Mesothelial cell of epicardium (in vitro differentiated cells): ENCODE results near the gene ZDHHC14. TPM values are rescaled to one million over a fixed set of nuclear protein-coding genes. Genes with fewer than 3 reads are reported as not detected.

Source experiments
- DNase-seq, 2 experiments: peaks; one replicate each; pipeline ENCODE4 v3.0.0; 2021; ENCODE audit warnings: low spot score in 2 of 2; ENCODE audit not compliant: unreplicated experiment in 2 of 2
- H3K27ac Mint-ChIP-seq: 2 replicates; pipeline ENCODE4 v1.8.0; 2021; ENCODE audit warnings: mixed read lengths
- H3K27me3 Mint-ChIP-seq: 2 replicates; pipeline ENCODE4 v1.8.0; 2021; ENCODE audit warnings: low read depth, mixed read lengths
- H3K36me3 Mint-ChIP-seq: 2 replicates; pipeline ENCODE4 v1.8.0; 2021; ENCODE audit warnings: mixed read lengths
- H3K4me1 Mint-ChIP-seq: 2 replicates; pipeline ENCODE4 v1.8.0; 2021; ENCODE audit warnings: mixed read lengths
- H3K4me3 Mint-ChIP-seq: 2 replicates; pipeline ENCODE4 v1.8.0; 2021; ENCODE audit warnings: mild to moderate bottlenecking, moderate library complexity, mixed read lengths
- H3K9me3 Mint-ChIP-seq: 2 replicates; pipeline ENCODE4 v1.8.0; 2021; ENCODE audit warnings: mixed read lengths
- total RNA-seq: library from RNA; stranded (reverse); gene quantifications from 3 replicates; pipeline ENCODE4 v1.2.1, GENCODE V29; 2021
- TF ChIP-seq, protein P1 (sequence below): fragments of 200-600 bp; sonication (generic); IDR thresholded peaks from one replicate; pipeline ENCODE4 v1.5.0; 2021; ENCODE audit warnings: antibody characterized with exemption; ENCODE audit not compliant: unreplicated experiment

Gene ZDHHC14
- total RNA-seq, 1 donor from 2014 or later: 11.3 TPM

DNA sequence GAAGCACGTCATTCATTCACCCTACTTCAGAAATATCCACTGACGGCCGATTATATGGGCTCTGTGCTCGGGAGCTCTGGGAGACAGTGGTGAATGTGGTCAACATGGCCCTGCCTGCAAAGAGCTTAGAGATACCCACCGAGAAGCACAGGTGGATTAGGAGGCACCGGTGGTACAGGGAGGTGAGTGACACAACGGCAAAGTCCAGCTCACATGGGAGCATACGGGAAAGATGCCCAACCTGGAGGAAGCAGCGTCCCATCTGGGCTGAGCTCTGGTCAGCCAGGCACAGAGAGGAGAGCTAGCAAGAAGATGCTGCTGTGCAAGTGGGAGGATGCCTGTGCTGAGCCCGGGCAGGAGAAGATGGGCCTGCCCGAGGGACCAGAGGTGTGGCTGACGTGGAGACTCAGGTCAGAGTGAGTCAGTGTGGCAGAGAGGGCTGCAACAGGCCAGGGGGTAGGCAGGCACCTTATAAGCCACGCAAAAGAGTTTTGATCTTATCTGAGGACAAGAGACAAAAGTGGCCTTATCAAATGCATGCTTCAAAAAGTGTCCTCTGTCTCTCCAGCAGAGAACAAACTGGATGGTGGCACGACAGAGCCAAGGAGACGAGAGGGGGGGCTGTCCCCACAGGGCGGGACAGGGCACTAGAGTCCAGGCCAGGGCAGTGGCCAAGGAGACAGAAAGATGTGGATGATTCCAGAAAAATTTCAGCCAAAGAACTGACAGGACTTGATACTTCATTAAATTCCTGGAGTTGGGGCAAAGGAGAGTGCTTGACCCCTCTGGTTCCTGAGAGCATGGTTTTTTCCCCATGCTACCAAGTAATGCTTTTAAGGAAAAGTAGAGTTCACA lies 227.5 kb downstream of the ZDHHC14 start:
- no peak for DNase-seq
- H3K9me3 Mint-ChIP-seq: no peaks in the 10 kb centered on the region
- no peaks in the 10 kb centered on the region for H3K36me3 Mint-ChIP-seq

DNA sequence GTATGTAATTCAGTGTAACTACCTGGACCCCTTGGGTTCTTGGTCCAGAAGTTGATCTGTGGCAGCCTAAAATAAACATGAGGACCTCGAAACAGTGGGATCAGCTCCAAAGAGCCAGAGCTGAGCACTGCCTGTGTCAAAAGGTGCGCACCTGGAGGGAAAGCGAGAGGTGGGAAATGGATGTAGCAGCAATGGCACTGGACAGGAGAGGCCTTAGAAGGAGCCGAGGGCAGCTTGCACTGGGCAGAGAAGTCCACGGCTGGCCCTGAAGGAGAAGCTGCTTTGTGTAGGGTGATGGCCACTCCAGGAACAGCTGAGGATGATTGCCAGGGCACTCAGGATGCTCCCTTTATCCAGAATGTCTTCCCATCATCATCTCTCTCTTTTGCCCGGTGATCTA lies 228.1 kb downstream of the ZDHHC14 start:
- H3K4me1 Mint-ChIP-seq: peaks cover 6% of the 10 kb centered on the region

More for the DNA sequence above, 227.5 kb downstream of the ZDHHC14 start:
- Mint-ChIP-seq H3K4me1 (peaks cover 6% of the 10 kb centered on the region), H3K27me3 (no peaks in the 10 kb centered on the region), H3K27ac (no peak overlapping the region), H3K4me3 (no peak overlapping the region)
- TF ChIP-seq, protein P1, sequence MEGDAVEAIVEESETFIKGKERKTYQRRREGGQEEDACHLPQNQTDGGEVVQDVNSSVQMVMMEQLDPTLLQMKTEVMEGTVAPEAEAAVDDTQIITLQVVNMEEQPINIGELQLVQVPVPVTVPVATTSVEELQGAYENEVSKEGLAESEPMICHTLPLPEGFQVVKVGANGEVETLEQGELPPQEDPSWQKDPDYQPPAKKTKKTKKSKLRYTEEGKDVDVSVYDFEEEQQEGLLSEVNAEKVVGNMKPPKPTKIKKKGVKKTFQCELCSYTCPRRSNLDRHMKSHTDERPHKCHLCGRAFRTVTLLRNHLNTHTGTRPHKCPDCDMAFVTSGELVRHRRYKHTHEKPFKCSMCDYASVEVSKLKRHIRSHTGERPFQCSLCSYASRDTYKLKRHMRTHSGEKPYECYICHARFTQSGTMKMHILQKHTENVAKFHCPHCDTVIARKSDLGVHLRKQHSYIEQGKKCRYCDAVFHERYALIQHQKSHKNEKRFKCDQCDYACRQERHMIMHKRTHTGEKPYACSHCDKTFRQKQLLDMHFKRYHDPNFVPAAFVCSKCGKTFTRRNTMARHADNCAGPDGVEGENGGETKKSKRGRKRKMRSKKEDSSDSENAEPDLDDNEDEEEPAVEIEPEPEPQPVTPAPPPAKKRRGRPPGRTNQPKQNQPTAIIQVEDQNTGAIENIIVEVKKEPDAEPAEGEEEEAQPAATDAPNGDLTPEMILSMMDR: no peak

DNA sequence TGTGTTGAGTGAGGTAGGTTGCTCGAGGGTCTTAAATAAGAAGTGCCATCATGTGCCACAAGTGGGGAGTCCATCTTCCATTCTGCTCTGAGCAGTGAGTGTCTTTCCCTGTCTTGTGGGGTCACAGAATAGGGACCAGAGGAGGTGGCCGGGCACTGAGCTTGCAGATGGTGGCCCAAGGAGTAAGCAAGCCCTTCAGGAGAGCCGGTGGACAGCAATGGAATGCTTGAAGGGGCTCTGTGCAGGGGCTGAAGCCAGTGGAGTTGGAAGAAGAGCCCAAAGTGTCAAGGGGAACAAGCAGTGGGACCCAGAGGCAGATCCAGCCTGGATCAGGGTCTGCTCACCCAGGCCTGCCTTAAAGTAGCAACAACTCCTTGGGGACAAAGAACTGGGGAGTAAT lies 228.6 kb downstream of the ZDHHC14 start:
- peaks cover 6% of the 10 kb centered on the region for H3K4me1 Mint-ChIP-seq
- no peak overlapping the region for H3K27ac Mint-ChIP-seq
- TF ChIP-seq, protein P1: no peak
- H3K4me3 Mint-ChIP-seq: no peak overlapping the region
- no peaks in the 10 kb centered on the region for H3K36me3 Mint-ChIP-seq
- no peak for DNase-seq
- no peaks in the 10 kb centered on the region for H3K27me3 Mint-ChIP-seq
- no peaks in the 10 kb centered on the region for H3K9me3 Mint-ChIP-seq

More for the DNA sequence above, 228.1 kb downstream of the ZDHHC14 start:
- H3K9me3 Mint-ChIP-seq: no peaks in the 10 kb centered on the region
- no peak overlapping the region for H3K4me3 Mint-ChIP-seq
- DNase-seq: no peak
- no peaks in the 10 kb centered on the region for H3K36me3 Mint-ChIP-seq
- TF ChIP-seq, protein P1: no peak
- no peaks in the 10 kb centered on the region for H3K27me3 Mint-ChIP-seq
- H3K27ac Mint-ChIP-seq: no peak overlapping the region

DNA sequence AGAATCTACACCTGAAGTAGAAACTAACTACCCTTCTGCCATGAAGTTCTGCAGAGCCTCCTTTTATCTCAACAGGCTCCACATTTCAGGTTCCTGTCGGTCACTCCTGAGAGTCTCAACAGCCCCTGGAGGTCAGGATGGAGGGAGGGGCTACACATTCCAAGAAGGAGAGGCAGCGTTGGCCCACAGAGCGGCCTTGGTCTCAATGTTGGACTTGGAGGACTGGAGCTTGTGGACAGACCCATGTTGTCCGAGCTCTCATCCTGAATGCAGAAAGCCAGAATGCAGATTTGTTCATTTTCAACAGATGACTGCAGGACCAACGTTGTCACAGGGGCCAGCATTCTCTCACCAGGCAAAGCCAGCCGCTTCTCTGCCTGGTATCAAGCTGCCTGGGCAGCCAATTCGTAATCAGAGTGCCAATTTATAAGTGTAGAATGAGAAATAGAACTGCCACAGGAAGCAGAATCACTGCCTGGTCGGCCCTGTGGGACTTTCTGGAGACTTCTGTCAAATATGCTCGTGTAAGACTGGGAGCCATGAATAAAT lies 229.5 kb downstream of the ZDHHC14 start:
- TF ChIP-seq, protein P1: no peak
- Mint-ChIP-seq H3K27ac (no peak overlapping the region), H3K4me1 (peaks cover 6% of the 10 kb centered on the region), H3K4me3 (no peak overlapping the region), H3K36me3 (no peaks in the 10 kb centered on the region), H3K9me3 (no peaks in the 10 kb centered on the region), H3K27me3 (no peaks in the 10 kb centered on the region)
- no peak for DNase-seq

DNA sequence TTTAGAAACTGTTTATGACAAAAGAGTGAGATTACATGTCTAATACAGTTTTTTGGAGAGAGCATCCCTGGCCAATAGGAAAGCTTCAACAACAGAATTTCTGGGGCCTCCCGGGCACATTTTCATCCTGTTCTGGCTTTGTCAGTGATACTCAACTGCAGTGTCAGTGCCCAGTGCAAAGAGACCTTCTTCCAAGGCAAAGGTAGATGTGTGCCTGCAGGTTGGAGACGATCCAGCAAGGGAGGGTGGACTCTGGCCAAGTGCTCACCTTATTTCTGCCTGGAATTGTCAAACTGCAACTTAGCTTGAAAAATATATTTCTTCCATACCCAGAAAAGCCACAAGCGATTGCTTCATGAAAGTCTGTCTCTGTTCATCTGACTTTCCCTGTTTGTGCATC lies 230.4 kb downstream of the ZDHHC14 start:
- DNase-seq: no peak
- H3K27ac Mint-ChIP-seq: no peak overlapping the region
- H3K36me3 Mint-ChIP-seq: no peaks in the 10 kb centered on the region
- TF ChIP-seq, protein P1: no peak
- no peaks in the 10 kb centered on the region for H3K9me3 Mint-ChIP-seq
- no peak overlapping the region for H3K4me3 Mint-ChIP-seq
- H3K4me1 Mint-ChIP-seq: peaks cover 6% of the 10 kb centered on the region
- no peaks in the 10 kb centered on the region for H3K27me3 Mint-ChIP-seq
